GM21360 (cell line): ENCODE data around the gene AQP12A.
"Not testable (repeated sequence)": the region's sequence is repeated elsewhere in the genome, so short reads cannot be mapped to it uniquely, and the experiment has no call there.

Experiments used
- ATAC-seq: cut with Tn5 transposase; IDR thresholded peaks from one replicate; pipeline ENCODE4 v1.9.1; 2021; ENCODE audit warnings: mild to moderate bottlenecking, moderate library complexity; ENCODE audit not compliant: unreplicated experiment

The AQP12A gene

GRCh38 chr2:240686460-240686859, 5.2 kb upstream of the AQP12A start:
- ATAC-seq, result no peak

GRCh38 chr2:240687045-240687740, 4.5 kb upstream of the AQP12A start:
- ATAC-seq, result no peak

DNA sequence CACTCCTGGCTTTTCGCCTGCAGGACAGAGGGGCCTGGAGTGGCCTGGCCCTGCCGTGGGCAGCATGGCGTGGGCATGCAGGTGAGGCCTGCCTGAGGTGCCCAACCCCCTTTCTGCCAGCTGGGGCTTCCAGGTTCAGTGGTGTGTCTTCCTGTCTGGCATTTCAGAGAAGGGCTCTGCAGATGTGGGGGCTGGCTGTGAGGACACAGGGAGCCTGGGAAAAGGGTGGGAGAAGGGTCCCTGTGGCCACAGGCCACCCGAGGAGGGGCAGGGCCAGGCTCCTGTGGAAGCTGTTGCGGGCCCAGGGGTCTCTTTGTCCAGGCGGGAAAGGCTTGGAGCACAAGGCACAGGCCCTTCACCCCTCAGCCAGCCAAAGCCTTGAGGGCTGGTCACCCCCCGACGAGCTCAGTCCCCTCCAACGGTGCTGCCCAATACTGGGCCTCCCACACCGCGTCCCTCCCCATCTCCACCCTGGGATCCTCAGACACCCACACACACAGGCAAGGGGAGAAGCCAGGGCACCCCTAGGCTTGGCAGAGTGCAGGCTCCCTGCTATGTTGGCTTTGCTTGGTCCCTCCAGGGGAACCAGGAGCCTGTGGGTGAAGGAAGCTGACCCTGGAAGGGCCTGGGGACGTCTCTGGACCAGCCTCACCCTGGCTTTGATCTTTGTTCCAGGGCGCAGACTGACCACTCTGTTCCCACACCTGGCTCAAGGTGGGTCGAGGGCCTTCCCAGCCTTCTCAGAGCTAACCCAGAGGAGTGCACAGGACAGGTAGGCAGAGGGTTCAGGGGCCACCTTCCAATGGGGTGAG, 3.7 kb upstream of the AQP12A start:
- ATAC-seq, result no peak

DNA sequence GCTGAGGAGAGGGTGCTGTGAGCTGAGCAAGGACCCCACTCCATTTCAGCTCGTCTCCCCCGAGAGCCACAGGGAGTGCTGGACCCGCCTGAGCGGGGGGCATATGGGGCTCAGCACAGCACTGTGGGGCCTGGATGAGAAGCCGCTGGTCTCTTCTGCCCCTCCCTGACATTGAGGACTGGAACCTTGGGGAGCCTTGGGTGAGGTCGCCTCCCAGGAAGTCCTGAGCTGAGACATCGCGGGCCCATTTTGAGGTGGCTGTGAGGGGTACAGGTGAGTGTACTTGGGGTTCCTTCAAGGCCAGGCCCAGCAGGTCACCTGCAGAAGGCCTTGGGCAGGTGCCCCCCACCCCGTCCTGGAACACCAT, 3.1 kb upstream of the AQP12A start:
- ATAC-seq, result no peak

DNA sequence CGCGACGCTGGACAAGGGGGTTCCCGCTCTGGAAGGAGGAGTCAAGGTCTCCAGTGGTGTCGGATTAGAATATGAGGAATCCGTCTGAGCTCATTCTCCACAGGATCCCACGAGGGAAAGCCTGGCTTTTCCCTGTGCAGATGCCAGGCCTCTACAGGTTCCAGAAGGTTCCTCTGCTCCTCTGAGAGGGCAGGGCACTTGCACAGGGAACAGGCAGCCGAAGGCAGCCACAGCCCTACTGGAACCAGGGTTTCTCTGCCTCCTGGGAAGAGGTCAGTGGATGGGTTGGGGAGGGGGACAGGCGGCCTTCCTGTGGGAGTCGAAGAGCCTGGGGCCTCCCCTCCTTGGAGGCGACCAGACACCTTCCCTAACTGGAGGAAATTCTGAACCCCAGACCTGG, 1.7 kb upstream of the AQP12A start:
- ATAC-seq, result no peak

GRCh38 chr2:240690421-240691074, 1.1 kb upstream of the AQP12A start:
- ATAC-seq, result not testable (repeated sequence)

- not testable (repeated sequence) for ATAC-seq
Measured at GRCh38 chr2:240691075-240691427, 615 bp upstream of the AQP12A start.

GRCh38 chr2:240692583-240693561, 1.2 kb downstream of the AQP12A start:
- ATAC-seq, result not testable (repeated sequence)

DNA sequence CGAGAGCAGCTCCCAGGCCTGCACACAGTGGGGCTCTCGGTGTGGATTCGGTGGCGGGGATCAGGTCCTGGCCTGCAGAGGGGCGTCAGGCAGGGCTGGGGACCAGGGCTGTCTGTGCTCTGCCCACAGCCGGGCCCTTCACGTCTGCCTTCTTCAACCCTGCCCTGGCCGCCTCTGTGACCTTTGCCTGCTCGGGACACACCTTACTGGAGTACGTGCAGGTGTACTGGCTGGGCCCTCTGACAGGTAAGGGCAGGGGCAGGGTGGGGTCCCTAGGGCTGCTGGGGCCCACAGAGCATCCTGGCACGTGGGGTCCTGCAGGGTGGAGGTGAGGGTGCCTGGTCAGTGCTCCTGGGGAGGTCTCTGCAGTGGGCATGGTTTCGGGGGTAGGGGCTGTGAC, 2.6 kb downstream of the AQP12A start:
- not testable (repeated sequence) for ATAC-seq

DNA sequence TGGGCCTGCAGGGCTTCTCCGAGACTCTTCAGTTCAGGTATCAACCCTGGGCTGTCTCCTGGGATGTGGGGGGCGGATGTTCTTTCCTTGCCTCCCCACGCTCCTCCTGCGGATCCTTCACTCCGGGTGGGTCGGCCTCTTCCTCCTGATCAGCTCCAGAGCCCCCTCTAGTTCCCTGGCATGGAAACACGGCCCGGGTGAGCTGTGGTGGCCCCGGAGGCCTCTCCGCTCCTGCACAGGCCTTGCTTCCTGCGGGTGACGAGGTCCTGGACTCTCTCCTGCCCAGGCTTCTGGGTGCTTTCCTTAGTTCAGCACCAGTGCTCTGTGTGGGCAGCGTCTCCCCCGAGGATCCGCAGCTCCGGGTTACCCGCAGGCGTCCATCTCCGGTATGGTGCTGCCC, 3.9 kb downstream of the AQP12A start:
- ATAC-seq, result not testable (repeated sequence)

DNA sequence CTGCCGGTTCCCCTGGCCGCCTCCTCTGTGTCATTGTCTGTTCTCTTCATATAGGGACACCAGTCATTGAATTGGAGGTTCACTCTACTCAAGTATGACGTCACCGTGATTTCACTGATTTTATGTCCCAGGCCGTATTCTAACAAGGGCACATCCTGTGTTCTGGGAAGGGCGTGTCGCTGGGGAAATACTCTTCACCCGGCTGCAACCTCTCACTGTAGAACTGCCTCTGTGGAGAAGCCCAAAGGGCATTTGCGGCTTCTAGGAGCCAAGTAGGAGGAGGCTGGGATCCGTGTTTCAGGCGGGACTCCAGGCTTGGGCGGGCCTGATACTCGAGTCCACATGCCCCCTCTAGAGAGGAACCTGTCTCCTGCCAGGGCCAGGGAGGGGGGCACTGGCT, 4.8 kb downstream of the AQP12A start:
- not testable (repeated sequence) for ATAC-seq

DNA sequence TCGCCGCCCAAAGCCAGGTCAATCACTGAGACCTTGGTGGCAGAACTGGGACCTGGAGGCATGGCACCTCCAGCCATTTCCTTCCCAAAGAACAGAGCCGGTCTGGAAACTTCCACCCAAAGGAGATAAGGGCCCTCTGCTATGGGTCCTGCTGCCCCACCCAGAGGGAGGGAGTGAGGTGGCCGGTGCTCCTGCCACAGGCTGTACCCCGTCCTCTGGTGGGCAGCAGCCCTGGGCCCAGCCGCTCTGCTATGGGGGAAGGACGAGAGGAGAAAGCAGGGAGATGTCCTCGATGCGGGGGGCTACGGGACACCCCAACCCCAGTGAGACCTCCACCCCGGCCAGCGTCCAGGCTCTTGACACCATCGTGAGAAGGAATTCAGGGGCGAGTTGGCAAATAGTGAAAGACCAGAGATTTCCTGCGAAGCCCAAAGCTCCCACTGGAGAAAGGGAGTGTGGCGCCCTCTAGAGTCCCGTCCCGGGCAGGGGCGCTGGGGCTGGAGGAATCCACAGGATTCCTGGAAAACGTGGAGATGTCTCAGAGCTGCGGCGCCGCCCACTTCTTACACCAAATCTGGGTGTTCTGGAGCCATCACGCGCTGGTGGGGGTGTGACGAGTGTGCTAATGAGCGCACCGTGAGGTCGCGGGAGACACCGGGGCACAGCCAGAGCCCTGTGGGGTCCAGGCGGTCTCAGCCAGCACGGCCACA, 7.3 kb downstream of the AQP12A start:
- ATAC-seq, result not testable (repeated sequence)

DNA sequence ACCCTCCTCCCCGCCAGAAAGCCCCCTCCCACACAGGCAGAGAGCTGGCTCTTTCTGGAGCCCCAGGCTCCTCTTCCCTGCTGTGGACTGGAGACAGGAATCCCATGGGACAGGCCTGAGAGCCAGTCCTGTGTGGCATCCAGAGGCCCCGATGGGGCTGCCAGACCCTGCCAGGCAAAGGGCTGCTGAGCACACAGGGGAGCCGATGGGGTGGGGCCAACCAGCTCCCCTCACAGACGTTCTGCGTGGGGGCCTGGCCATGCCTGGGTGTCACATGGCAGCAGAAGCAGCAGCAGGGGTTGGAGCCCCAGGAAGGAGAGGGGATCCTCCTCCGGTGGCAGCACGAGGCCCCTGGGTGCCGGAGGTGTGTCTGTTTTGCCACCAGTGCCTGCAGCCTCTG, 8.2 kb downstream of the AQP12A start:
- ATAC-seq, result not testable (repeated sequence)

DNA sequence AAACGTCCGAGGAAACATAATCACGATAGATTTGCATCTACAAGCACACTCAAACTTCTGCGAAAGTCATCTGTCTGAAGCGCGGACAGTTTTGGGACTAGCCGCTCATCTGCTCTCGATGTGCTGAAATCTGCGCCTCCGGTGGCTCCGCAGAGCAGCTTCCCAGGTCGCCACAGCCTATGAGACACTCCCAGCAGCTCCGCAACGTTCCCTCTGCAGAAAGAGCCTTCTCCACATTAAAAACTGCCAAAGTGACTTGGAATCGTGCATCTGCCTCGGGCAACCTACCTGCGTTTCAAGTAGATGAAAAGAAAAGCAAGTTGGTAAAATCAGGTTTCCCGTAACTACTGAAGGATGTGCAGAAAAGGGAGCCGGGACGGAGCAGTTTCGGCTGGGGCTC, 8.9 kb downstream of the AQP12A start:
- ATAC-seq, result not testable (repeated sequence)

GRCh38 chr2:240701091-240701735, 9.5 kb downstream of the AQP12A start:
- ATAC-seq, result no peak

GRCh38 chr2:240701736-240702639, 10.3 kb downstream of the AQP12A start:
- no peak for ATAC-seq

DNA sequence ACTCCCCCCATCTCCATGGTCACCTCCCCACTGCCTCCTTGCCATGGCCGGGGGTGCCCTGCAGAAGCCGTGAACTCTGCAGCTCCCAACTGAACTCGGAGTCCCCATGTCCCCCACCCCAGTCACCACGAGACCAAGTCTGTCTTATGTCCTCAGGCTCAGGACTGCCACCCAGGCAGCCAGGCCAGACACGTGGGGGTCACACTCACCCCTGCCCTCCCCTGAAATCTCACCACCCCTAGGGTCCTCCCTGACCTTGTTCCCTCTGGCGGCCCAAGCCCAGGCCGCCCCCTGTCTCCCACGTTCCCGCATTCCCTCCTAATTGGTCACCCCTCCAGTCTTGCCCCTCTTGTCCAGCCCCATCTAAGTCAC, 11.0 kb downstream of the AQP12A start:
- ATAC-seq, result no peak
